GM19467 (cell line): Measurements from ENCODE around the gene PPFIA4.
A peak's percentile ranks its signal among the peaks of the same experiment; 100 is the strongest.
"Not testable (repeated sequence)": the region's sequence is repeated elsewhere in the genome, so short reads cannot be mapped to it uniquely, and the experiment has no call there.

Experiments used
- ATAC-seq: cut with Tn5 transposase; IDR thresholded peaks from one replicate; pipeline ENCODE4 v1.9.1; 2021; ENCODE audit warnings: mild to moderate bottlenecking, moderate library complexity; ENCODE audit not compliant: unreplicated experiment

PPFIA4 gene

GRCh38 chr1:203011582-203011981, 14.7 kb upstream of the PPFIA4 start:
- ATAC-seq, result no peak

GRCh38 chr1:203017061-203017460, 9.2 kb upstream of the PPFIA4 start:
- ATAC-seq, result no peak

GRCh38 chr1:203017692-203018091, 8.6 kb upstream of the PPFIA4 start:
- ATAC-seq, result no peak

DNA sequence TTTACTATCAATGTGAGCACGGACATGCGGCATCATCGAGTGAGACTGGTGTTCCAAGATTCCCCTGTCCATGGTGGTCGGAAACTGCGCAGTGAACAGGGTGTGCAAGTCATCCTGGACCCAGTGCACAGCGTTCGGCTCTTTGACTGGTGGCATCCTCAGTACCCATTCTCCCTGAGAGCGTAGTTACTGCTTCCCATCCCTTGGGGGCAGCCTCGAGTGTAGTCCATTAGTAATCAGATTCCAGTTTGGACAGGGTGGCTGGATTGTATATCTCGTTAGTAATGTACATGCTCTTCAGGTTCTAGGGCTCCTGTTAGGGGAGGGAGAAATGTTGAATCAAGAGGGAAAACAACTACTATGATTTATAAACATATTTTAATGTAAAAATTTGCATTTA, 3.4 kb upstream of the PPFIA4 start:
- not testable (repeated sequence) for ATAC-seq

GRCh38 chr1:203025686-203026030, 633 bp upstream of the PPFIA4 start:
- no peak for ATAC-seq

DNA sequence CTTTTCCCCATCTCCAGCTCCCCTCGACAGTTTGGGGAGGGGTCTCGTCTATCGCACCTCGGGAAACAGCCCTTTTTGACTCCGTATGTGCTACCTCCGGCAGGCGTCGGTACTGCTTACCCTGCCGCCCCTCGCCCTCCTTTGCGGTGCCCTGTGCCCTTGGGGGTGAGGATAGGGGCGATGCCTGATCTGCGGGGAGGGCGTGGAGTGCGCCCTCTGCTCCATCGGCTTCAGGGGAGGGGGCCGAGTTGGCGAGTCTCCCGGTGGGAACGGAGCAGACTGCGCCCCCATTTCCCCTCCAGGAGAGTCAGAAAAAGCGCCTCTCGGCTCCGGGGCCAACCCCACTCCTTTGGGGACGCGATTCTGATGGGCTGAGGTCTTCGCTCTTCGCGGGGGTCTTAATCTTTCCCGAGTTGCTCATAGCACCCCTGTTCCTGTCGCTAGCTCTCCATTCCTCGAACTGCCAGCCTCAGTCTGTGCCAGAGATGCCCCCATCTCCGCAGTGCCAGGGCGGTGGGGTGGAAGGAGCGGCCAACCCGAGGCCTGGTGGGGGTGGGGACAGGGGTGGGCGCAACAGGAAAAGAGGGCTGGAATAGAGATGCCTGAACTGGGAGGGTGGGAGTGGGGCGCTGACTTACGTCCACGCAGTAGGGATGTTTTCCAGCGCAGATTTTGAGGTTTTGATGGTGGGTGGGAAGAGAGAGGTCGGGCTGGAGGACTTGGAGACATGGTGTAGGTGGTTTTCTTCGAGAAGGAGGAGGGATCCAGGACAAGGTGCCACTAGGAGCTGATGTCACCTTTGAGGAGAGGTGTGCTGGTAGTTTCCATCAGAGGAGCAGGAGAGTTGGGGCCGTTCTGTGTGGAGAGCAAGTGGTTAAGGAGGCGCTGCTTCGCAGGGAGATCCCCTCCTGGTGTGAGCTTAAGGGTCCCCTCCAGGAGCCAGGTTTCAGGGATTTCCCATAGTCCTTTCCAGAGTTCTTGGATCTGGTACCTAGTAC, 674 bp downstream of the PPFIA4 start:
- ATAC-seq, result no peak

- no peak for ATAC-seq
Measured at GRCh38 chr1:203028067-203028783, 1.9 kb downstream of the PPFIA4 start.

DNA sequence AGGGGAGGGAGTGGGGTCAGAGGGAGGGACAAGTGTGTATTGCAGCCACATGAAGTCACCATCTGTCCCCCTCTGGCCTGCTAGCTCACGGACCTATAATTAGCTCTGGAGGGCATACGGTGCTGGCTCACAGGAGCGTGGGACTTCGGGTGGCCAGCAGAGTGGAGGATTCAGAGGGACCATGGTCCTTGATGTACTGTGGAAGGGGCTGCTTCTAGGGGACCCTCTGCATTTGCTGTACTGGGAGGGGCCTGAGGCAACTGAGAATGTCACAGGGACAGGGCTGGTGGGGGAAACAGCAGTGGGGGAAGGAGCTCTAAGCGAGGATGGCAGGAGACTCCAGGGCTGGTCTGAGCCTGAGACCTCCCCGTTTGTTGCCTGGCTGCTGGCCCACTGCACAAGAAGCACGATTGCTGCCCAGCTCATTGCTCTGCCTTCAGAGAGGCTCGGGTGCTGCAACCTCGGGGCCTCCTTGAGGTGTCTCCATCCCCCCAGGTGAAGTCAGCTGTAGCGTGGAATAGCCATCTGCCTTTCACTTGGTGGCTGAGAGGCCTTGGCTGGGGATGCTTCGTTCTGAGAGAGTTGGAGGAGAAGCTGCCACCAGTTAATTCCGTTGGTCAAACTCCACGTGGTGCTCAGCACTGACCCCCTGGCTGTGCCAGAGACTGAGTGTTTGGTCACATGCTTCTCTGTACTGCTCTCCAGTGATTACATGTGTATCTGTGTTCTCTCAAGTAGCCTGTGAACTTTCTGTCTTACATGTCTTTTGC, 2.7 kb downstream of the PPFIA4 start:
- ATAC-seq, result no peak

DNA sequence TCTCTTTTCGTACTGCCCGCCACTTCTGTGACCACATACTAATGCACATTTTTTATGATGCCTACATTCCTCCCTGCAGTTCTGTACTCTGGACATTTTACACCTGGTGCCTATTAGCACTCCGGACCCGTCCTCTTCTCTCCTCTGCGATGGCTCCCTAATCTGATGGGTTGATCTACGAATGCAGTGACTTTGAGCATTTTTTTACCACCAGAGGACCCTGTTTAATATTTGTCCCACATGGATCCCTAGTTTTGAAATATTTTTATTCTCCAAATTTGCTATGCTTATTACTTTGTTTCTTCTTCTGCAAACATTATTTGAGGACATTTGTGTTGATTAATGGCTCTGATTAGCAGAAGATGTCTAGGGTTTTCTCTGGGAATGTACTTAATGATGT, 5.2 kb downstream of the PPFIA4 start:
- ATAC-seq, result no peak

DNA sequence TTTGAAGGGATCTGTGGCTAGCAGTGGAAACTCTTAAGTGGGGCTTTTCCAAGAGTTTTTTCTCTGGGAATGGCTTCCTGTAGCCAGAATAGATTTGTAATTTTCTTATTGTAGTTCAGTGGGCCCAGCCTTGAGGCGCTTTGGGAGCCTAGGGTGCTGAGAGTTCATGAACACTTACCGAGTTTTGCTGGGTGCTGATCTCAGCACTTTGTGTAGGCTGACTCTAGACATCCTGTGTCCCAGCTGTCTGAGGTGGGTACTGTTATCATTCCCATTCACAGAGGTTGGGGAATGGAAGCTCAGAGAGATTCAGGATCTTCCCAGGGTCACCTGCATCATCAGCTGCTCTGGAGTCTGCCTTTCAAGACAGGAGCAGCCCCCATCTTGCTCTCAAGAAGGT, 7.0 kb downstream of the PPFIA4 start:
- ATAC-seq, result no peak

DNA sequence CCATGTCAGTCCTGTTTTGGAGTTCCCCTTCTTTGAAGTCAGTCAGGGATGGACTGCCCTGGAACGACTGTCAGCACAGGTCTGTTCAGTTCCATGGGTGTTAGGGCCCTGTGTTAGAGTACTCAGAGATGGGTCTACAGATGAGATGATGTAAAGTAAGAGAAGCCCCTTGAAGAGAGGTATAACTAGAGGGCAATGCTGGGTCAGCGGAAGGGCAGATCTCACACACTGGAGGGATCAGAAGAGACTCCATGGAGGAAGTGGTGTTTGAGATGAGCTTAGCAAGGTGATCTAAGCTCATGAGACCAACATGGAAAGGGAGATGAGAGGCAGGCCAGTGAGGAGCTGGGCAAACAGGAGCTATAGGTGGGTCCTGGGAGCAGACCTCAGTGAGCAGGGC, 7.6 kb downstream of the PPFIA4 start:
- no peak for ATAC-seq

DNA sequence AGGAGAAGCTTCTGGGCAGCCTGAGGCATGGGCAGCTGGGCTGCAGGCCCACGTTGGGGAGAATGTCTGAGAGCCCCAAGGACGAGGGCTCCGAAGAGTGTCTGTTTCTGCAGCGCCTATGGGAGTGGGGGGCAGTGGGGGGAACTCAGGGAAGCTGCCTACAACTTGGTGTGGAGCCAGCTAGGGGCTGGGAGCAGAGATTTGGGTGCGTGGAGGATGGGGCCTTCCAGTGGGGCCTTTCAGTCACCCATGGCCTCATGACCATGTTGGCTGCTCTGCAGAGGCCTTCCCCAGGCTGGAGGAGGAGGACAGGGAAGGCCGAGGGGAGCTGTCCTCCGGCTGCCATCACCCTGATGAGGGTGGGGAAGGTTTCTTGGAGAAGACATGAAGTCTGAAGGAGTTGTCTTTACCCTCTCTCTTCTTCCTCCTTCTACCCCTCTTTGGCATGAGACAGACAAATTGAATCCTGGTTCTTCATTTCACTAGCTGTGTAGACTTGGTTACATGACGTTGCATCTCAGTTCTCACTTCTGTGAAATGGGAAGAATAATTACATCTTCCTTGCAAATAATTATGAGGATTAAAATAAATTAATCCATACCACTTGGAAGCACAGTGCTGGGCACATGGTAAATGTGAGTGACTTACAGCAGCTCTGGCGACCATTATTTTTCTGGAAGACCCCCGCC, 8.3 kb downstream of the PPFIA4 start:
- no peak for ATAC-seq

DNA sequence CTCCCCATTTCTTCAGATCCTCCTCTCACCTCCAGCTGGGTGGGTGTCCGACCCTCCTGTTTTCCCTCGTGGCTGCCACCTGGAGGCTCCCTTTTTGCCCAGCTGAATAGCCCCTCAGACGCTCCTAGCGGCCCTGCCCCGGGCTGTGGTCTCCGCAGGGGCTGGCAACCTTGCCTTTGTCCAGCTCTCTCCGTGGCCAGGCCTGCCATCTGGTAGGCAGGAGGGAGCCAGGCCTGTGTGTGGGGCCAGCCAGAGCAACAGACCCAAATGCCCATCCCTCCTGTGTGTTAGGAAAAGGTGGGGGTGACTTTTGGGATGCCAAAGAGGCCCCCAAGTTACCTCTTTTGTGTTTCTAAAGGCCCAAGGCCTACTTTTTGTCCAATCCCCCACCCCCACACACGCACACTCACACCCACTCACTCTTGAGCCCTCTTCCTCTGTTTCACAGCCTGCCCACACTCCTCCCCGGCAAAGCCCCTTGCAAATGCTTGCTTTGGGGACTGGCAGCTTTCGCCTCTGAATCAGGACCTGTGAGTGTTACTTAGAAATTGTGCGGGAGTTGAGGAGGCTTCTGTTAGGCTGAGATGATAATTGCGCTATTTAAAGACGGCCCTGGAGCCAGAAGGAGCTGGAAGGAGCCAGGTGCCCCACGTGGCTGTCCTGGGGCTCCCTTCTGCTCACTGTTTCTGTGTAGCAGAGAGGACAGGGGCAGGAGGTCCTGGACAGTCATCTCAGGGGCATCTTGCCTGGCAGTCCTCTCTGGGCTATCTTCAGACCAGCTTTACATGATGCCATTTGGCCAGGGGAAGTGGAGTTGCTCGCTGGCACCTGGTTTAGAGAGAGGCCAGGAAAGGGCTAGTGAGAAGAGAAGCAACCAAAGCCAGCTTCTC, 9.1 kb downstream of the PPFIA4 start:
- ATAC-seq, result no peak

DNA sequence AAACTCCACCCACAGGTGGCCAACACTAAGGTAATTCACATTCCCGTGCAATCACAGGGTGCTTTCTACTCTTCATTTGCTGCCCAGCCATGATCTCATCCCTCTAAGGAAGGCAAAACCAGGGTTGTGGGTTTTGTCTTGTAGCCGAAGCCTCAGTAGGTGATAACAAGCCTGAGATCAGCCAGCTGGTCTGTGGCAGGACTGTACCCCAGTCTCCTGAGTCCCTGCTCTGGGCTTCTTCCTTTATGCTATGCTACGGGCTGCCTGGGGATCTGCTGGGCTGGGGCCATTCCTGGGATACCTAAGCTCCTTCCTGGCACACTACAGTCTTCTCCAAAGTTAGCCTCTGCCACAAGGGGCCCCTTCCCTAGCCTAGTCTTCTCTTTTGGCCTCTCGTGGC, 9.8 kb downstream of the PPFIA4 start:
- no peak for ATAC-seq

DNA sequence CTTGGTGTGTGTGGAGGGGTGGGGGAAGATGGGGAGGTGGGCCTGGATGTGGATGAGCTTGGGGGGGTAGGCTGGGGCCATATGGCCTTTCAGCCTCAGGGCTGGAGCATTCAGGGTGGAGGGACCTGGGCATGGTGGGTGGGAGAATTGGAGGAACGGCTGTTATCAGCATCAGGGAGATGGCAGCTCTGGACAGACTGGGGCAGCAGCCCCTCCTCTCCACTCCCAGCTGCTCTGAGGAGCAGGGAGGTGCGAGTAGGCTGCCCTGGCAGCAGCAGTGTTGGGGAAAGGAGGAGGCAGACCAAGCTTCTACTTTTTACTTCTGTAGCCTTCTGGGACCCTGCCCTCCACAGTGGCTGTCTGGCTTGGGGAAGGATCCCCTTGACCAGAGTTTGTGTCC, 10.2 kb downstream of the PPFIA4 start:
- no peak for ATAC-seq

- no peak for ATAC-seq
Measured at GRCh38 chr1:203037509-203038190, 11.4 kb downstream of the PPFIA4 start.

DNA sequence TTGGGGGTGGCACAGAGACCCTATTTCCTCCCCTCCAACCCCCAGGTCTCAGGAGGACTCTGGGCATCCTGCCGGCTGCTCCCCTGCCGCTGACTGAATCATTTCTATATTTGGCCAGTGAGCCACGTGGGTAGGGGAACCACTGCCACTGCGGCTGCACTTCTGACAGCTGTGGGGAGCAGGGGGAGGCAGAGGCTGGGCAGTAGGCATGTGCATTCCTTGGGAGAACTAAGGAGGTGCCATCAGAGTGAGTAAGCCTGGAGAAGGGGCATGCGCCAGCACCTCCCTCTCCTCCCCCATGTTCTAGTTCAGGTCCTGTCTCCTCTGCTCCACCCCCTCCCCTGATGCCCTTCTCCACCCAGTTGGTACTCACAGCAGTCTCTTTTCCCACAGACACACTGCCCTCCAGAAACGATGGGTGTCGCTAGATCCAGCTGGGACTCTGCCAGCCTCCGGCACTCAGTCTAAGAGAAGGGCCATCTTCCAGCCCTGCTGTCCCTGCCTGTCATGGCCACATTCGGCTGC, 12.0 kb downstream of the PPFIA4 start:
- ATAC-seq, result no peak

- ATAC-seq, result peak; percentile 62
Measured at GRCh38 chr1:203038891-203039608, 12.8 kb downstream of the PPFIA4 start.
